Measurements from ENCODE around the gene TPP1.
A peak's percentile ranks its signal among the peaks of the same experiment; 100 is the strongest.

Gene TPP1

DNA sequence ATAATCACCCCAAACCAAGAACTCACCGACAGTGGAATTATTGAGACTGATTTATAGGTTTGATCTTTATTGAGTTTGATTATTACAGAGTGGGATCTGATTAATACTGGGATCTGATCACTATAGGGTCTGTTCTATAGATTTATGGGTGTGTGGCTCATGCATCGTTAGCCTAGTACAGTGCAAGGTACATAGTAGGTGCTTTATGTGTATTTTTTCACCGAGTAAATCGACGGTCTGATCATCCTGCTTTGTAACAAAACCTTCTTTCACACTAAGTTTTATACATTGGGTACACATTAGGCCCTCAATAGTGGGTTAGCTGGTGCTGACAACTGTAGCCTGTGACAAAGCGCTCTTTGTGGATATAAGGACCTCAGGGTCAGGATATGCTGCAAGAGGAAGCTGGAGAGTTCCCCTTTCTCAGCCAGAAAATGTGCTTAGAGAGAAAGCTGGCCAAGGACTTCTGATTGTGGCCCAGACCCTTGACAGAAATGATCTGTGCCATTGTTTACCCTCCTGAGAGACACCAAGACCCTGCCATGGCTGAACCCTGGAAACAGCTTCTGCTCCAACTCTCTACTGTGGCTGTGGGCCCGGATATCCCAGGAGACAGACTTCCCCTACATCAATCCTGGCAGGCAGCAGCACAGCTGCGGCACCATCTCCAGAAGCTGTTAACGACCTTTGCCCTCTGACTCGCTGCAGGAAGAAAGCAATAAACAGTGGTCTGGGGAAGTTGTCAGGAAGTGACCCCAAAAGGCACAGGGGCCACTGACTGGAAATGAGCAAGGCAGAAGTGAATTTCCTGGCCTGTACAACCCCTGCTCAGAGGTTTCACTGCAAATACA is 16.1 kb upstream of the TPP1 start:
- Mint-ChIP-seq H3K27me3 (no peaks in the 10 kb centered on the region), H3K27ac (no peak overlapping the region), H3K36me3 (peaks cover 4% of the 10 kb centered on the region), H3K9me3 (no peaks in the 10 kb centered on the region), H3K4me1 (no peaks in the 10 kb centered on the region), H3K4me3 (no peak overlapping the region)

DNA sequence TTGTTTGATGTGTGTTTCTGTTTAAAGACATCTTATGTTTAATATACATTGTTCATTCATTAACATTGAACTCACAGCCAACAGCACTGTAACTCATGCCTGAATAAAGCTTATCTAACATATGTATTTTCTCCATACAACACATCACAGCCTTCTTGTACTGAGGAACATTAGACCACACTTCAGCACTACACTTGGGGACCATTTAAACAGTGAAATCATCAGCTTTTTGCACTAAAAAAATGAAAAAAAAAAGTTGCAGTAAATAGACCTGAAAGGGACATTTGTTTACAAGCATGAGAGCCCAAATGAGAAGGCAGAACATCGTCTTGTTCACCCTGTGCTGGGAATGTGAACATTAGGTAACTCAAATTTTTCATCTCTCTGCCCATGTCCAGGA is 15.3 kb upstream of the TPP1 start:
- no peaks in the 10 kb centered on the region for H3K27me3 Mint-ChIP-seq
- no peak overlapping the region for H3K27ac Mint-ChIP-seq
- no peaks in the 10 kb centered on the region for H3K4me1 Mint-ChIP-seq
- peaks cover 4% of the 10 kb centered on the region for H3K36me3 Mint-ChIP-seq
- no peaks in the 10 kb centered on the region for H3K9me3 Mint-ChIP-seq
- H3K4me3 Mint-ChIP-seq: no peak overlapping the region

- no peaks in the 10 kb centered on the region for H3K4me1 Mint-ChIP-seq
- H3K27ac Mint-ChIP-seq: no peak overlapping the region
- H3K27me3 Mint-ChIP-seq: no peaks in the 10 kb centered on the region
Observed at GRCh38 chr11:6633422-6634408, 14.5 kb upstream of the TPP1 start.

GRCh38 chr11:6632116-6633073 is 13.2 kb upstream of the TPP1 start:
- peaks cover 11% of the 10 kb centered on the region for H3K4me1 Mint-ChIP-seq
- H3K36me3 Mint-ChIP-seq: peaks cover 4% of the 10 kb centered on the region
- no peak overlapping the region for H3K27ac Mint-ChIP-seq
- no peaks in the 10 kb centered on the region for H3K9me3 Mint-ChIP-seq
- H3K27me3 Mint-ChIP-seq: no peaks in the 10 kb centered on the region
- H3K4me3 Mint-ChIP-seq: no peak overlapping the region

More at GRCh38 chr11:6633422-6634408, 14.5 kb upstream of the TPP1 start:
- no peak overlapping the region for H3K4me3 Mint-ChIP-seq
- H3K9me3 Mint-ChIP-seq: no peaks in the 10 kb centered on the region
- H3K36me3 Mint-ChIP-seq: peaks cover 4% of the 10 kb centered on the region

GRCh38 chr11:6631361-6631890 is 12.2 kb upstream of the TPP1 start:
- Mint-ChIP-seq H3K4me3 (no peak overlapping the region), H3K27me3 (no peaks in the 10 kb centered on the region), H3K36me3 (peaks cover 4% of the 10 kb centered on the region), H3K27ac (no peak overlapping the region), H3K9me3 (no peaks in the 10 kb centered on the region), H3K4me1 (peaks cover 20% of the 10 kb centered on the region)

DNA sequence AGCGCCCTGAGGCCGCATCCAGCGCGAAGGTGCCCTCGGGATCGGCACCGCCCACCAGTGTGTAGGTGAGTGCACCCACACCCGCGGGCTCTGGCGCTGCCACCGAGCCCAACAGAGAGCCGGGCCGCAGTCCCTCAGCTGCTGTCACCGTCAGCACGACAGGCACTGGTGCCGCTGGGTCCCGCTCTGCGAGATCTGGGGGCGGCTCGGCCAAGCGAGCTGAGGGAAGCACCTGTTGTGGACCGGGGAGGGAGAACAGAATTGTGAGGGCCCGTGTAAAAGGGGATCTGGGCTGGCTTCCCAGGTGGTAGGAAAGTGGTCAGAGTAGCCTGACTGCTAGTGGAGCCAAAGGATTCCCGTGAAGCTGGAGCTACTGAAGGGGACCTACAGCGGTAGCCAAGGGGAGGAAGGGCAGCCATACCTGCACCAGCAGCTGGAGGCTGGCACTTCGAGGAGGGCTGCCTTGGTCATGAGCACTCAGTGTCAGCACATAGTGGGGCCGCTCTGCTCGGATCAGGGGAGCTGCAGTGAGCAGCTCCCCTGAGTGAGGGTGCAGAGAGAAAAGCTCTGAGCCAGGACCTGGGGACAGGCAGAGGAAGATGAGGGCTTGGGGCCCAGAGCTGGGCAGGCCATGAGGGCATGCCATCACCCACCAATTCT is 11.5 kb upstream of the TPP1 start:
- no peaks in the 10 kb centered on the region for H3K27me3 Mint-ChIP-seq
- no peak overlapping the region for H3K4me3 Mint-ChIP-seq
- H3K4me1 Mint-ChIP-seq: peaks cover 22% of the 10 kb centered on the region
- H3K9me3 Mint-ChIP-seq: no peaks in the 10 kb centered on the region
- H3K36me3 Mint-ChIP-seq: peaks cover 4% of the 10 kb centered on the region
- H3K27ac Mint-ChIP-seq: no peak overlapping the region

GRCh38 chr11:6629892-6630631 is 10.8 kb upstream of the TPP1 start:
- Mint-ChIP-seq H3K27ac (no peak overlapping the region), H3K4me1 (peaks cover 22% of the 10 kb centered on the region), H3K36me3 (peaks cover 4% of the 10 kb centered on the region), H3K9me3 (no peaks in the 10 kb centered on the region), H3K27me3 (no peaks in the 10 kb centered on the region), H3K4me3 (no peak overlapping the region)

DNA sequence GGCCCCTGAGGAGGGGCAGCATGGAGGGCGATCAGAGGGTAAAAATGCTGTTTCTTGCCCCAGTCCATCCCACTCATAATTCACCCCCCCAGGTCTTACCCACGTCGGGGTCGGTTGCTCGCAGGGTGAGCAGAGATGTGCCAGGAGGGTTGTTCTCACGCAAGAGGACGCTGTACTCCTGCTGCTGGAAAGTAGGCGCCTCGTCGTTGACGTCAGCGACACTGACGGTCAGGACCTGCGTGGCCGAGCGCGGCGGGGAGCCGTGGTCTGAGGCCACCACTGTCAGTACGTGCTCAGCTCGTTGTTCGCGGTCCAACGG is 10.3 kb upstream of the TPP1 start:
- no peaks in the 10 kb centered on the region for H3K27me3 Mint-ChIP-seq
- no peak overlapping the region for H3K27ac Mint-ChIP-seq
- H3K9me3 Mint-ChIP-seq: no peaks in the 10 kb centered on the region
- H3K4me3 Mint-ChIP-seq: no peak overlapping the region
- peaks cover 4% of the 10 kb centered on the region for H3K36me3 Mint-ChIP-seq
- peaks cover 22% of the 10 kb centered on the region for H3K4me1 Mint-ChIP-seq

- Mint-ChIP-seq H3K27me3 (no peaks in the 10 kb centered on the region), H3K27ac (peak overlapping the region; percentile 52), H3K4me1 (peaks cover 22% of the 10 kb centered on the region)
Observed at GRCh38 chr11:6628526-6628925, 9.3 kb upstream of the TPP1 start.

GRCh38 chr11:6627762-6628241 is 8.6 kb upstream of the TPP1 start:
- peak overlapping the region; percentile 26 for H3K27ac Mint-ChIP-seq
- peaks cover 4% of the 10 kb centered on the region for H3K36me3 Mint-ChIP-seq
- peaks cover 22% of the 10 kb centered on the region for H3K4me1 Mint-ChIP-seq
- no peaks in the 10 kb centered on the region for H3K27me3 Mint-ChIP-seq
- peak overlapping the region; percentile 5 for H3K4me3 Mint-ChIP-seq
- no peaks in the 10 kb centered on the region for H3K9me3 Mint-ChIP-seq

More at GRCh38 chr11:6628526-6628925, 9.3 kb upstream of the TPP1 start:
- no peak overlapping the region for H3K4me3 Mint-ChIP-seq
- no peaks in the 10 kb centered on the region for H3K9me3 Mint-ChIP-seq
- peaks cover 4% of the 10 kb centered on the region for H3K36me3 Mint-ChIP-seq

DNA sequence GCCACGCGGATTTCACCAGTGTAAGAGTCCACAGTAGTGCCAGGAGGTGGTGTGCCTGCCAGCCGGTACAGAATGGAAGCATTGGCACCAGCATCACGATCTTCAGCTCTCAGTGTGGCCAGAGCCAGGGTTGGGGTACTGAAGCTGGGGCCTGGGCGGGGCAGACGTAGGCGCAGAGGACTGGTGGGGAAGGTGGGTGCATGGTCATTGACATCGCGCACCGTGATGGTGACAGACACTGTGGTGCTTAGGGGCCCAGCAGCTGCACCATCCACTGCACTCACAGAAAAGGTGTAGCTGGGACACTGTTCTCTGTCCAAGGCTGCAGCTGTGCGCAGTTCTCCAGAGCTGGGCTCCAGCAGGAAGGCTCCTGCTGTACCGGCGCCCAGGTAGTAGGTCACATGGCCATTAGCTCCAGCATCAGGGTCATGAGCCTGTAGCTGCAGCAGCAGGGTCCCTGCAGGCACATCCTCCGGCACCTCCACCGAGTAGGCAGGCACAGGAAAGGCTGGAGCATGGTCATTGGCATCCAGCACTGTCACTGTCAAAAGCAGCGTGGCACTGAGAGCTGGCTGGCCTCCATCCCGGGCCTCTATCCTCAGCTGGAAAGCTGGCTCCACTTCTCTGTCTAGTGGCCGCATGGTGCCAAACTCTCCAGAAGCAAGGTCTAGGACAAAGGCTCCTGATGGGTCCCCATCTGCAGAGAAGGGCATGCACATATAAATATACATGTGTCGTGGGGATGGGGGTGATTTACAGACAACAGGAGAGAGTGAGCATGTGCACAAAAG is 7.9 kb upstream of the TPP1 start:
- Mint-ChIP-seq H3K27me3 (no peaks in the 10 kb centered on the region), H3K36me3 (peaks cover 4% of the 10 kb centered on the region), H3K9me3 (no peaks in the 10 kb centered on the region), H3K4me3 (peak overlapping the region; percentile 5), H3K4me1 (peaks cover 22% of the 10 kb centered on the region), H3K27ac (peak overlapping the region; percentile 46)

GRCh38 chr11:6625832-6626420 is 6.7 kb upstream of the TPP1 start:
- Mint-ChIP-seq H3K4me3 (no peak overlapping the region), H3K4me1 (peaks cover 22% of the 10 kb centered on the region), H3K36me3 (no peaks in the 10 kb centered on the region), H3K9me3 (no peaks in the 10 kb centered on the region), H3K27ac (peak overlapping the region; percentile 12), H3K27me3 (no peaks in the 10 kb centered on the region)
